Uterus (tissue), 4 donors: Measurements from ENCODE around the gene SLC35F6. TPM values are rescaled to one million over a fixed set of nuclear protein-coding genes. Genes with fewer than 3 reads are reported as not detected.

Source experiments
- DNase-seq, 2 donors: peaks; one replicate each; pipeline ENCODE4 v3.0.0-alpha.2; 2019 to 2020
- H3K27ac ChIP-seq, 2 donors: fragments of 200-600 bp; sonication (generic); 1 replicate in 1 of 2; 2 replicates in 1 of 2; pipeline ENCODE4 v1.5.1; 2016 to 2018
- H3K27me3 ChIP-seq, 2 donors: fragments of 200-600 bp; sonication (generic); one replicate each; pipeline ENCODE4 v1.5.1; 2018 to 2019; ENCODE audit warnings: control low read depth in 1 of 2
- H3K36me3 ChIP-seq, 2 donors: fragments of 200-600 bp; sonication (generic); one replicate each; pipeline ENCODE4 v1.5.1; 2019; ENCODE audit warnings: control low read depth in 1 of 2
- H3K4me1 ChIP-seq, 2 donors: fragments of 200-600 bp; sonication (generic); one replicate each; pipeline ENCODE4 v1.5.1; 2018 to 2019; ENCODE audit warnings: control low read depth in 1 of 2
- H3K4me3 ChIP-seq, 2 donors: fragments of 200-600 bp; sonication (generic); 1 replicate in 1 of 2; 2 replicates in 1 of 2; pipeline ENCODE4 v1.5.1; 2018 to 2019; ENCODE audit warnings: mild to moderate bottlenecking in 1 of 2
- H3K9me3 ChIP-seq, 2 donors: fragments of 200-600 bp; sonication (generic); one replicate each; pipeline ENCODE4 v1.5.1; 2019; ENCODE audit warnings: control low read depth in 1 of 2
- POLR2A ChIP-seq, 2 donors: fragments of 450-650 bp; IDR thresholded peaks; one replicate each; pipeline ENCODE4 v1.6.1; 2016; ENCODE audit warnings: antibody characterized with exemption in 2 of 2, mild to moderate bottlenecking in 1 of 2, moderate library complexity in 1 of 2
- intact Hi-C: fragments of 100-400 bp; cut with DNase I; formaldehyde crosslinking; loops from one replicate; pipeline ENCODE4 v1.15.1; 2023; ENCODE audit warnings: low total_unique reads
- total RNA-seq, 4 donors: library from RNA; depleted of rRNA in 3 of 4; stranded (reverse); fragments of >200 nt in 3 of 4; gene quantifications; one replicate each; pipeline versions ENCODE4 v1.1.0 to v1.2.4, GENCODE V29; 2014 to 2023
- TF ChIP-seq, protein P1 (sequence below), 4 experiments: fragments of 200-600 bp in 2 of 4; fragments of 450-650 bp in 2 of 4; sonication (generic) in 2 of 4; IDR thresholded peaks; one replicate each; pipeline ENCODE4 v1.5.1; 2016 to 2019; ENCODE audit warnings: antibody characterized with exemption in 4 of 4, mild to moderate bottlenecking in 2 of 4, moderate library complexity in 1 of 4
- donor health status: DM: yes; HTN: yes; CAD: no.

SLC35F6 gene
- total RNA-seq, 4 donors from 2014 or later = 8.2 to 44.2 (median 18.5) TPM

DNA sequence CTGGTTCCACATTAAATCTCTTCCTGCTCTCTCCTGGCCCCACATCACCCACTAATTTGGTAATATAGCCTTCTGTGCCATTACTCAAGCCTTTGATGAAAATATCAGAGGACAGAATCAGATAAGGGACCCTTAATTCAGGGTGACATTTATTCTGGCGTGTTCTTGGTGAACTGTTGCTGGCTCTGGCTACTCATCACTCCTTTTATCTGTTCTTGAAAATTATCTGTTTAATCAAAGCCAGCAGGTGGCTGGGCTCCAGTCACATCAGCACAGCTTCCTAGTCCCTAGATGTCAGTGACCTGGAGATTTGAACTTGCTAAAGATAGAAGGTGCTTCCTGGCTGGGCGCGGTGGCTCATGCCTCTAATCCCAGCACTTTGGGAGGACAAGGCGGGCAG lies 26.9 kb upstream of the SLC35F6 start:
- TF ChIP-seq, protein P1, sequence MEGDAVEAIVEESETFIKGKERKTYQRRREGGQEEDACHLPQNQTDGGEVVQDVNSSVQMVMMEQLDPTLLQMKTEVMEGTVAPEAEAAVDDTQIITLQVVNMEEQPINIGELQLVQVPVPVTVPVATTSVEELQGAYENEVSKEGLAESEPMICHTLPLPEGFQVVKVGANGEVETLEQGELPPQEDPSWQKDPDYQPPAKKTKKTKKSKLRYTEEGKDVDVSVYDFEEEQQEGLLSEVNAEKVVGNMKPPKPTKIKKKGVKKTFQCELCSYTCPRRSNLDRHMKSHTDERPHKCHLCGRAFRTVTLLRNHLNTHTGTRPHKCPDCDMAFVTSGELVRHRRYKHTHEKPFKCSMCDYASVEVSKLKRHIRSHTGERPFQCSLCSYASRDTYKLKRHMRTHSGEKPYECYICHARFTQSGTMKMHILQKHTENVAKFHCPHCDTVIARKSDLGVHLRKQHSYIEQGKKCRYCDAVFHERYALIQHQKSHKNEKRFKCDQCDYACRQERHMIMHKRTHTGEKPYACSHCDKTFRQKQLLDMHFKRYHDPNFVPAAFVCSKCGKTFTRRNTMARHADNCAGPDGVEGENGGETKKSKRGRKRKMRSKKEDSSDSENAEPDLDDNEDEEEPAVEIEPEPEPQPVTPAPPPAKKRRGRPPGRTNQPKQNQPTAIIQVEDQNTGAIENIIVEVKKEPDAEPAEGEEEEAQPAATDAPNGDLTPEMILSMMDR (IDR thresholded peaks at IDR 0.05) = no peak
- no peak for TF ChIP-seq POLR2A (IDR thresholded peaks at IDR 0.05)
- Histone ChIP-seq H3K27ac (no peak overlapping the region), H3K36me3 (no peaks in the 10 kb centered on the region), H3K4me3 (no peak overlapping the region), H3K9me3 (no peaks in the 10 kb centered on the region), H3K27me3 (no peaks in the 10 kb centered on the region), H3K4me1 (no peaks in the 10 kb centered on the region)
- intact Hi-C loops = no loop called here
- no peak for DNase-seq

DNA sequence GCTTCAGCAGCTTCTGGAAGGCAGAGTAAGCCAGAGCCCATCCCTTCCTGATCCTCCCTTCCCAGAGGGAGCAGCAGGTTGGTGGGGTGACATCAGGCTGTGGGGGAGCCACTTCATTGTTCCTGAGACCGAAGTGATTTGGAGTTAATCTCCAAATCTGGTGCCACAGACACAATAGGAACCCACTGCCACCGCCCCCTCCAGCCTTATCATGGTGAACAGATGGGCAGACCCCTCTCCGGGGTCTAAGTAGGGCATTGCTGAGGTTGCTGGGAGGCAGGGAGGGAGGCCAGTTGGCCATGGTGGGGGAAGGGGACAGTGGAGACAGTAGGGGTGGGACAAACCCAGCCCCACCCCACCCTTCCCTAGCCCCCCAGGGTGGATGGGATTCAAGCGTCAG lies 25.6 kb upstream of the SLC35F6 start:
- H3K27me3 ChIP-seq = no peaks in the 10 kb centered on the region
- no peaks in the 10 kb centered on the region for H3K4me1 ChIP-seq
- H3K27ac ChIP-seq = no peak overlapping the region
- TF ChIP-seq POLR2A (IDR thresholded peaks at IDR 0.05) = no peak
- TF ChIP-seq, protein P1 (IDR thresholded peaks at IDR 0.05) = no peak
- H3K4me3 ChIP-seq = no peak overlapping the region
- no peaks in the 10 kb centered on the region for H3K9me3 ChIP-seq
- DNase-seq = no peak
- intact Hi-C loops = no loop called here
- H3K36me3 ChIP-seq = no peaks in the 10 kb centered on the region

DNA sequence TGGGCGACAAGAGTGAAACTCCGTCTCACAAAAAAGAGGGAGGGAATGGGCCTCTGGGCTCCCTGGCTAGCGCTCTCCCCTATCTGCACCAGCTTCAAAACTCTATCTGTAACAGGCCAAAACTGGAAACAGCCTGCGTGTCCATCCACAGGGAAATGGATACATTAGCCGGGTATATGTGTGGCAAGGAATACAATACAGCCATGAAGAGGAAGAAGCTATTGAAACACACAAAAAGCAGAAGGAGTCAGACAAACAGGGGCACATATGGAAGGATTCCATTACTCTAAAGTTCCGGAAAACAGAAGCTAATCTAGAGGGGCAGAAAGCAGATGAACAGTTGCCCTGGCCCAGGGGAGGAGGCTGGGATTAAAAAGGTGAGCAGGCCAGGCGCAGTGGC lies 24.6 kb upstream of the SLC35F6 start:
- H3K27ac ChIP-seq = no peak overlapping the region
- no peaks in the 10 kb centered on the region for H3K4me1 ChIP-seq
- H3K9me3 ChIP-seq = no peaks in the 10 kb centered on the region
- no peak overlapping the region for H3K4me3 ChIP-seq
- DNase-seq = no peak
- TF ChIP-seq, protein P1 (IDR thresholded peaks at IDR 0.05) = no peak
- no peak for TF ChIP-seq POLR2A (IDR thresholded peaks at IDR 0.05)
- H3K27me3 ChIP-seq = no peaks in the 10 kb centered on the region
- no peaks in the 10 kb centered on the region for H3K36me3 ChIP-seq
- intact Hi-C loops = no loop called here

DNA sequence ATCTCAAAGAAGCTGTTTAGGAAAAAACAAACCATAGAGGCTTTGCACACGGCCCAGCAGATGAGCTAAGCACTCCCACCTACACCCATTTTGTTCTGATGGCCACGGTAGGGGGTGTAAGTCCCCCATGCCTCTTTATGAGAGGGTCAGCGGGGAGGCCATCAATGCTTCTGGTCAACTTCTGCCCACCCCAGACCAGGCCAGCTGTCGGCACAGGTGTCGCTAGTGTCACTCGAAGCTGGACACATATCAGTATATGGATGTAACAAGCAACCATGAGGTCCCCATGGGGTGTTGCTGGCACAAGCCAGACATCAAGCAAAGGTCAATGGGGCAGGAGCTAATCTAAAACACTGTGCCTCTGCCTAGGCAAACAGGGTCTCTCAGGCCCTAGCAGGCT lies 23.7 kb upstream of the SLC35F6 start:
- Histone ChIP-seq H3K9me3 (no peaks in the 10 kb centered on the region), H3K4me3 (no peak overlapping the region), H3K27me3 (no peaks in the 10 kb centered on the region), H3K36me3 (no peaks in the 10 kb centered on the region), H3K27ac (no peak overlapping the region), H3K4me1 (no peaks in the 10 kb centered on the region)
- no peak for TF ChIP-seq POLR2A (IDR thresholded peaks at IDR 0.05)
- TF ChIP-seq, protein P1 (IDR thresholded peaks at IDR 0.05) = no peak
- DNase-seq = no peak
- intact Hi-C loops = no loop called here

DNA sequence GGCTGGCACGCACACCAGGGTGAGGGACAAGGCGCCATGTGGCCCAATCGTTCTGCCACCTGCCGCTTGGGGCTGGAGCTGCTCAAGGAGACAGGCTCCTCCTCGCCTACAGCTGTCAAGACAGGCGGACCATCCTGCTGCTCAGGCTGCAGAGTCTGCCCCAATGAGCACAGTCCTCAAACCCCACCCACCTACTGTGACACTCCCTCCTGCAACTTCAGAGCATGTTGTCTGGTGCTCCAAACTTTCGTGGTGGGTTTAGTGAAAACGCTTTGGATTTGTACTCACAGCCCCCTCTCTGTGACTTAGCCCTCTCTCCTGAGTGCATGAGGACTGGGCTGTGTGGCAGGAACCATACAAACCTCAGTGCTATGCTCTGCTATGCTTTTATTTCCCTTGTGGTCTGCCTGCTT lies 23.2 kb upstream of the SLC35F6 start:
- Histone ChIP-seq H3K4me1 (no peaks in the 10 kb centered on the region), H3K27ac (no peak overlapping the region), H3K27me3 (no peaks in the 10 kb centered on the region), H3K9me3 (no peaks in the 10 kb centered on the region), H3K4me3 (no peak overlapping the region), H3K36me3 (no peaks in the 10 kb centered on the region)
- no peak for TF ChIP-seq POLR2A (IDR thresholded peaks at IDR 0.05)
- intact Hi-C loops = no loop called here
- DNase-seq = no peak
